GM12878 (cell line): ENCODE results near the gene NPIPA1. TPM values are rescaled to one million over a fixed set of nuclear protein-coding genes. Genes with fewer than 3 reads are reported as not detected.

Experiments used
- ATAC-seq: fragments of 200-7000 bp; cut with Tn5 transposase; 3 replicates; pipeline ENCODE4 v1.9.1; 2020; ENCODE audit warnings: mild to moderate bottlenecking, moderate library complexity
- BruUV-seq: library from RNA; stranded (reverse); fragments of 400-500 nt; replicated peaks from 2 replicates; lab custom pipeline; 2021; lab: Mats Ljungman, UMichigan
- CTCF ChIA-PET: fragments of 300-600 bp; sonication (Branson Sonifier 250); formaldehyde crosslinking; extraction: SDS; loops from one replicate; lab custom pipeline; 2021; ENCODE audit warnings: inconsistent platforms; lab: Yijun Ruan, JAX
- POLR2A ChIA-PET: fragments of 350-600 bp; formaldehyde crosslinking; extraction: SDS; loops from one replicate; lab custom pipeline; 2021; ENCODE audit warnings: inconsistent platforms; lab: Charles Lee
- RAD21 ChIA-PET: fragments of 300-600 bp; sonication (Branson Sonifier 250); formaldehyde crosslinking; loops from one replicate; lab custom pipeline; 2023; ENCODE audit warnings: antibody characterized with exemption; ENCODE audit not compliant: unreplicated experiment; lab: Charles Lee
- SMC1A ChIA-PET: fragments of 300-600 bp; sonication (Branson Sonifier 250); formaldehyde crosslinking; loops from one replicate; lab custom pipeline; 2023; ENCODE audit not compliant: unreplicated experiment, uncharacterized antibody; lab: Charles Lee
- DNase-seq: peaks from one replicate; pipeline ENCODE4 v3.0.0-alpha.2; 2011; ENCODE audit warnings: low read depth, low spot score
- FAIRE-seq: peaks from 3 replicates; lab custom pipeline; 2011; peaks lifted over from hg19 to GRCh38; lab: Jason Lieb, UNC
- H2AFZ ChIP-seq: 2 replicates; pipeline ENCODE4 v1.6.0; 2011; ENCODE audit warnings: low read depth, low read length, control low read depth; ENCODE audit not compliant: control insufficient read depth
- H3K27ac ChIP-seq: 2 replicates; pipeline ENCODE4 v1.5.1; 2011; ENCODE audit warnings: control low read depth; ENCODE audit not compliant: control insufficient read depth, insufficient read depth
- H3K27me3 ChIP-seq, 2 experiments: replicated peaks in 1 of 2; 2 replicates each; pipeline versions ENCODE4 v1.6.0 to v1.6.1; 2011; ENCODE audit warnings: low read length in 1 of 2; ENCODE audit not compliant: control insufficient read depth in 2 of 2, insufficient read depth in 2 of 2
- H3K36me3 ChIP-seq, 2 experiments: 2 replicates each; pipeline ENCODE4 v1.5.1; 2011; ENCODE audit warnings: low read length in 1 of 2; ENCODE audit not compliant: control insufficient read depth in 2 of 2, insufficient read depth in 2 of 2
- H3K4me1 ChIP-seq: 2 replicates; pipeline ENCODE4 v1.6.1; 2011; ENCODE audit warnings: mild to moderate bottlenecking, low read length, moderate library complexity, mixed read lengths; ENCODE audit not compliant: control insufficient read depth, insufficient read depth
- H3K4me2 ChIP-seq: 2 replicates; pipeline ENCODE4 v1.6.0; 2011; ENCODE audit warnings: control low read depth; ENCODE audit not compliant: control insufficient read depth, insufficient read depth
- H3K4me3 ChIP-seq: fragments of 200-600 bp; sonication (generic); 2 replicates; pipeline ENCODE4 v1.5.1; 2016
- H3K79me2 ChIP-seq: 2 replicates; pipeline ENCODE4 v1.6.0; 2011; ENCODE audit warnings: low read length; ENCODE audit not compliant: control insufficient read depth, insufficient read depth
- H3K9ac ChIP-seq: 2 replicates; pipeline ENCODE4 v1.8.0; 2011; ENCODE audit warnings: low read length, control low read depth, mixed read lengths; ENCODE audit not compliant: control insufficient read depth, insufficient read depth
- H3K9me3 ChIP-seq: replicated peaks from 3 replicates; pipeline ENCODE4 v1.5.1; 2011; ENCODE audit warnings: mild to moderate bottlenecking, low read length; ENCODE audit not compliant: control insufficient read depth, insufficient read depth
- H4K20me1 ChIP-seq: 2 replicates; pipeline ENCODE4 v1.6.0; 2011; ENCODE audit not compliant: control insufficient read depth, insufficient read depth
- BACH1 ChIP-seq: fragments of 450-650 bp; IDR thresholded peaks from 2 replicates; pipeline ENCODE4 v1.6.1; 2017; ENCODE audit warnings: mild to moderate bottlenecking, borderline replicate concordance
- E2F4 ChIP-seq: IDR thresholded peaks from 2 replicates; pipeline ENCODE4 v1.6.1; 2012; ENCODE audit warnings: low read depth, low read length, improper control_type of control experiment
- EZH2 ChIP-seq: IDR thresholded peaks from 2 replicates; pipeline ENCODE4 v1.6.1; 2012; ENCODE audit warnings: low read depth, mild to moderate bottlenecking, control low read depth, inconsistent platforms, low read length, borderline replicate concordance; ENCODE audit not compliant: control insufficient read depth
- JUND ChIP-seq: IDR thresholded peaks from 2 replicates; pipeline ENCODE4 v1.6.1; 2012; ENCODE audit warnings: low read depth, mild to moderate bottlenecking, low read length, improper control_type of control experiment, moderate library complexity
- LARP7 ChIP-seq: fragments of 450-650 bp; IDR thresholded peaks from 2 replicates; pipeline ENCODE4 v1.6.1; 2017; ENCODE audit warnings: mild to moderate bottlenecking
- NBN ChIP-seq: fragments of 450-650 bp; IDR thresholded peaks from 2 replicates; pipeline ENCODE4 v1.6.1; 2016
- NFIC ChIP-seq: IDR thresholded peaks from 2 replicates; pipeline ENCODE4 v1.6.1; 2012; ENCODE audit warnings: low read depth, mild to moderate bottlenecking, inconsistent platforms, low read length, moderate library complexity
- NR2C1 ChIP-seq: fragments of 450-650 bp; IDR thresholded peaks from 2 replicates; pipeline ENCODE4 v1.6.1; 2017; ENCODE audit warnings: antibody characterized with exemption, mild to moderate bottlenecking, moderate library complexity
- PAX5 ChIP-seq: IDR thresholded peaks from 2 replicates; pipeline ENCODE4 v1.6.1; 2011; ENCODE audit warnings: low read depth, low read length, borderline replicate concordance
- PBX3 ChIP-seq: IDR thresholded peaks from 2 replicates; pipeline ENCODE4 v1.6.1; 2011; ENCODE audit warnings: mild to moderate bottlenecking, low read depth, low read length, moderate library complexity; ENCODE audit not compliant: insufficient replicate concordance
- PML ChIP-seq: IDR thresholded peaks from 2 replicates; pipeline ENCODE4 v1.6.1; 2012; ENCODE audit warnings: low read length, inconsistent platforms
- RAD51 ChIP-seq: fragments of 450-650 bp; IDR thresholded peaks from 2 replicates; pipeline ENCODE4 v1.6.1; 2016; ENCODE audit warnings: moderate library complexity, mild to moderate bottlenecking, inconsistent platforms
- RB1 ChIP-seq: fragments of 450-650 bp; formaldehyde crosslinking; IDR thresholded peaks from 2 replicates; pipeline ENCODE4 v1.6.1; 2017; ENCODE audit warnings: mild to moderate bottlenecking, borderline replicate concordance
- SUPT20H ChIP-seq: IDR thresholded peaks from 2 replicates; pipeline ENCODE4 v1.6.1; 2011; ENCODE audit warnings: low read depth, mild to moderate bottlenecking, low read length, moderate library complexity, borderline replicate concordance; ENCODE audit not compliant: control insufficient read depth
- TARDBP ChIP-seq: IDR thresholded peaks from 2 replicates; pipeline ENCODE4 v1.6.1; 2016; ENCODE audit warnings: borderline replicate concordance
- WGBS: methylation state at CpG from one replicate; pipeline ENCODE4 v1.1.6; 2016; ENCODE audit warnings: low lambda C conversion rate; ENCODE audit not compliant: insufficient replicate concordance, insufficient coverage; ENCODE audit errors: missing lambda C conversion rate; 5-methylcytosine and 5-hydroxymethylcytosine counted together
- in situ Hi-C: fragments of 300-500 bp; cut with MboI; formaldehyde crosslinking; loops from 9 replicates; pipeline ENCODE4 v1.14.3; 2018; ENCODE audit warnings: mixed read lengths
- intact Hi-C: fragments of 100-400 bp; cut with micrococcal nuclease; formaldehyde crosslinking; loops from one replicate; pipeline ENCODE4 v1.14.2; 2022; ENCODE audit not compliant: unreplicated experiment
- polyA plus RNA-seq, 11 experiments: library from polyadenylated mRNA; depleted of rRNA in 4 of 11; unstranded in 6 of 11; stranded (reverse) in 5 of 11; fragments of >200 nt; fragmentation: Nextera tagmentation in 4 of 11; fragmentation: Illumina TruSeq in 1 of 11; extraction: Ambion mirVana in 4 of 11; extraction: Trizol in 1 of 11; gene quantifications; 1 replicate in 1 of 11; 2 replicates in 10 of 11; pipeline versions ENCODE4 v1.2.1 to v1.2.3, GENCODE V29; 2011 to 2016; ENCODE audit warnings: inconsistent platforms in 2 of 11, missing spikeins in 2 of 11, low read depth in 1 of 11
- total RNA-seq, 4 experiments: library from RNA; depleted of rRNA in 3 of 4; stranded (reverse); fragments of >200 nt in 3 of 4; fragmentation: Illumina TruSeq in 1 of 4; extraction: Trizol in 1 of 4; gene quantifications; 2 replicates each; pipeline versions ENCODE4 v1.2.1 to v1.2.3, GENCODE V29; 2013 to 2021
- TF ChIP-seq, protein P1 (sequence below): fragments of 150-350 bp; IDR thresholded peaks from 2 replicates; pipeline ENCODE4 v1.6.1; 2014; ENCODE audit warnings: mild to moderate bottlenecking, low read depth, low read length
- TF ChIP-seq, protein P2 (sequence below): IDR thresholded peaks from 2 replicates; pipeline ENCODE4 v1.6.1; 2012; ENCODE audit warnings: low read depth, low read length, improper control_type of control experiment

NPIPA1 gene
- total and polyA plus RNA-seq, 10 of the 15 experiments (the other 5 are each of a cell fraction or from before 2014, with no cell fraction given) = 7.7 to 42.9 (median 14.7) TPM

DNA sequence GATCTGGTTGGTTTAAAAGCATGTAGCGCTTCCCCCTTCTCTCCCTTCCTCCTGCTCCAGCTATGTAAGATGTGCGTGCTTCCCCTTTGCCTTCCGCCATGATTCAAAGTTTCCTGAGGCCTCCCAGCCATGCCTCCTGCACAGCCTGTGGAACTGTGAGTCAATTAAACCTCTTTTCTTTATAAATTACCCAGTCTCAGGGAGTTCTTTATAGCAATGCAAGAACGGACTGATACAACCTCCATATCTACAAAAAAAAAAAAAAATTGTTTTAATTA lies 21.0 kb downstream of the NPIPA1 start:
- BruUV-seq = no TSS peak
- Histone ChIP-seq H3K79me2 (no peaks in the 10 kb centered on the region), H3K4me3 (no peak overlapping the region), H3K9me3 (no peaks in the 10 kb centered on the region), H3K4me2 (no peak overlapping the region), H4K20me1 (no peaks in the 10 kb centered on the region), H3K27ac (no peak overlapping the region), H3K36me3 (no peaks in the 10 kb centered on the region), H3K27me3 (peaks cover 0 to under 1% of the 10 kb centered on the region in 2 experiments; a peak in 1 of 4 replicates), H3K9ac (no peak overlapping the region), H3K4me1 (no peaks in the 10 kb centered on the region), H2AFZ (no peak overlapping the region)
- CTCF ChIA-PET = no interaction called here
- SMC1A ChIA-PET = no interaction called here
- POLR2A ChIA-PET = no interaction called here
- ATAC-seq = no peak
- intact Hi-C loops = no loop called here
- 76% methylated on average over 4 of the region's 4 CpGs for WGBS
- in situ Hi-C loops = no loop called here
- no peak for FAIRE-seq
- DNase-seq = no peak
- TF ChIP-seq PBX3 = no peak
- TF ChIP-seq PAX5 = no peak
- TF ChIP-seq, protein P1, sequence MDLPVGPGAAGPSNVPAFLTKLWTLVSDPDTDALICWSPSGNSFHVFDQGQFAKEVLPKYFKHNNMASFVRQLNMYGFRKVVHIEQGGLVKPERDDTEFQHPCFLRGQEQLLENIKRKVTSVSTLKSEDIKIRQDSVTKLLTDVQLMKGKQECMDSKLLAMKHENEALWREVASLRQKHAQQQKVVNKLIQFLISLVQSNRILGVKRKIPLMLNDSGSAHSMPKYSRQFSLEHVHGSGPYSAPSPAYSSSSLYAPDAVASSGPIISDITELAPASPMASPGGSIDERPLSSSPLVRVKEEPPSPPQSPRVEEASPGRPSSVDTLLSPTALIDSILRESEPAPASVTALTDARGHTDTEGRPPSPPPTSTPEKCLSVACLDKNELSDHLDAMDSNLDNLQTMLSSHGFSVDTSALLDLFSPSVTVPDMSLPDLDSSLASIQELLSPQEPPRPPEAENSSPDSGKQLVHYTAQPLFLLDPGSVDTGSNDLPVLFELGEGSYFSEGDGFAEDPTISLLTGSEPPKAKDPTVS = no peak
- no peak for TF ChIP-seq NFIC
- no peak for TF ChIP-seq JUND
- no peak for TF ChIP-seq BACH1
- TF ChIP-seq RB1 = no peak
- no peak for TF ChIP-seq E2F4
- TF ChIP-seq RAD51 = no peak
- TF ChIP-seq TARDBP = no peak
- no peak for TF ChIP-seq NBN
- no peak for TF ChIP-seq SUPT20H
- no peak for TF ChIP-seq NR2C1
- TF ChIP-seq PML = no peak
- TF ChIP-seq LARP7 = no peak
- no peak for TF ChIP-seq EZH2
- TF ChIP-seq, protein P2, sequence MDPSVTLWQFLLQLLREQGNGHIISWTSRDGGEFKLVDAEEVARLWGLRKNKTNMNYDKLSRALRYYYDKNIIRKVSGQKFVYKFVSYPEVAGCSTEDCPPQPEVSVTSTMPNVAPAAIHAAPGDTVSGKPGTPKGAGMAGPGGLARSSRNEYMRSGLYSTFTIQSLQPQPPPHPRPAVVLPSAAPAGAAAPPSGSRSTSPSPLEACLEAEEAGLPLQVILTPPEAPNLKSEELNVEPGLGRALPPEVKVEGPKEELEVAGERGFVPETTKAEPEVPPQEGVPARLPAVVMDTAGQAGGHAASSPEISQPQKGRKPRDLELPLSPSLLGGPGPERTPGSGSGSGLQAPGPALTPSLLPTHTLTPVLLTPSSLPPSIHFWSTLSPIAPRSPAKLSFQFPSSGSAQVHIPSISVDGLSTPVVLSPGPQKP = no peak
- RAD21 ChIA-PET = no interaction called here
